Measurements from ENCODE around the gene SPANXN2.

GRCh38 chrX:143754183-143754582, 33.6 kb upstream of the SPANXN2 start:
- TF ChIP-seq CTCF (IDR thresholded peaks at IDR 0.05; ENCODE audit: control extremely low read depth in 1 of 3, insufficient read depth in 1 of 3, low read depth in 1 of 3, low read length in 3 of 3) (no peak), USF2 (IDR thresholded peaks at IDR 0.05; ENCODE audit: low read length) (no peak), EZH2 (IDR thresholded peaks at IDR 0.05; ENCODE audit: low read depth, low read length, severe bottlenecking) (no peak), ZNF274 (IDR thresholded peaks at IDR 0.05; ENCODE audit: borderline replicate concordance, extremely low read depth, low read length) (no peak), MAX (IDR thresholded peaks at IDR 0.05) (no peak), RAD21 (IDR thresholded peaks at IDR 0.05 in 1 of 2, conservative IDR thresholded peaks at IDR 0.05 in 1 of 2; ENCODE audit: low read depth in 2 of 2, low read length in 2 of 2) (no peak), SP2 (IDR thresholded peaks at IDR 0.05; ENCODE audit: low read length) (no peak), POLR2AphosphoS5 (IDR thresholded peaks at IDR 0.05; ENCODE audit: low read depth, low read length) (no peak), GABPA (IDR thresholded peaks at IDR 0.05; ENCODE audit: borderline replicate concordance, insufficient read depth, low read length) (no peak), POLR2A (IDR thresholded peaks at IDR 0.05; ENCODE audit: control extremely low read depth in 1 of 2, low read depth in 2 of 2, low read length in 2 of 2) (no peak), NRF1 (IDR thresholded peaks at IDR 0.05; ENCODE audit: low read depth, low read length) (no peak), CREB1 (IDR thresholded peaks at IDR 0.05) (no peak), POU5F1 (IDR thresholded peaks at IDR 0.05; ENCODE audit: low read depth, low read length) (no peak), SRF (IDR thresholded peaks at IDR 0.05; ENCODE audit: low read depth, low read length) (no peak)

Data from H1 (cell line).